Activated CD8-positive, alpha-beta T cell treated with anti-CD3 and anti-CD28 coated beads, Interleukin-2, amount 10 ng/mL, durations not matched to agents 7 days and 5 days (primary cell): ENCODE results near the gene OR4D1. TPM values are rescaled to one million over a fixed set of nuclear protein-coding genes. Genes with fewer than 3 reads are reported as not detected.

Source experiments
- ATAC-seq: fragments of 150-1000 bp; cut with Tn5 transposase; one replicate; pipeline ENCODE4 v1.10.0; 2021; ENCODE audit warnings: moderate library complexity
- CTCF ChIA-PET: fragments of 350-600 bp; sonication (Branson Sonifier 250); formaldehyde crosslinking; loops from one replicate; lab custom pipeline; 2021; ENCODE audit warnings: antibody characterized with exemption; lab: Charles Lee
- POLR2A ChIA-PET: fragments of 350-600 bp; sonication (Branson Sonifier 250); formaldehyde crosslinking; loops from one replicate; lab custom pipeline; 2021; ENCODE audit warnings: antibody characterized with exemption; lab: Charles Lee
- DNase-seq: peaks from one replicate; pipeline ENCODE4 v3.0.0-alpha.2; 2020
- H3K27ac Mint-ChIP-seq: one replicate; pipeline ENCODE4 v1.8.0; 2021; ENCODE audit warnings: mild to moderate bottlenecking, mixed read lengths
- H3K27me3 Mint-ChIP-seq: one replicate; pipeline ENCODE4 v1.8.0; 2021; ENCODE audit warnings: low read depth, mixed read lengths
- H3K36me3 Mint-ChIP-seq: one replicate; pipeline ENCODE4 v1.8.0; 2021; ENCODE audit warnings: low read depth, mixed read lengths
- H3K4me1 Mint-ChIP-seq: one replicate; pipeline ENCODE4 v1.8.0; 2021; ENCODE audit warnings: low read depth, mixed read lengths
- H3K4me3 Mint-ChIP-seq: one replicate; pipeline ENCODE4 v1.8.0; 2021; ENCODE audit warnings: mild to moderate bottlenecking, mixed read lengths
- H3K9me3 Mint-ChIP-seq: one replicate; pipeline ENCODE4 v1.8.0; 2022; ENCODE audit warnings: mixed read lengths; ENCODE audit not compliant: insufficient read depth
- total RNA-seq, 2 experiments: library from RNA; stranded (reverse); gene quantifications; one replicate each; pipeline ENCODE4 v1.2.3, GENCODE V29; 2021

OR4D1 gene
- total RNA-seq, 2 experiments from 2014 or later, result 0.50 TPM

GRCh38 chr17:58176200-58176599 lies 28.0 kb downstream of the OR4D1 start:
- no peak for ATAC-seq

DNA sequence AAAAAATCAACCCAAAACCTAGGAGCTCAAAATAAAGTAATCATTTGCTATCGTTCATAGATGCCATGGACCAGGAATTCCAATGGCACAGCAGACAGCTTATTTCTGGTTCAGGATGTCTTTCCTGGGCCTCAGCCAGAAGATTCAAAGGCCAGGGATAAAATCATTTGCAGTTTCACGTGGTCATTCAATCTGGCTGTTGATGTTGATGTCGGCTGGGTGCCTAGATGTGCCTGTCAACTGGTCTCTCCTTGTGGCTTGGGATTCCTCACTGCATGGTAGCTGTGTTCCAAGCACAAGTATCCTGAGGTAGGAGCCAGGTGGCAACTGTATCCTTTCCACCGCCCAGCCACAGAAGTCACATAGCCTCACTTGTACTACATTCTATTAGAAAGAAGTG lies 33.6 kb downstream of the OR4D1 start:
- Mint-ChIP-seq H3K27me3 (peaks cover 5% of the 10 kb centered on the region), H3K9me3 (no peaks in the 10 kb centered on the region), H3K4me1 (peaks cover 4% of the 10 kb centered on the region), H3K4me3 (no peak overlapping the region), H3K27ac (no peak overlapping the region), H3K36me3 (no peaks in the 10 kb centered on the region)
- CTCF ChIA-PET, result interaction anchor here (1.5 to 1.8 kb wide), 2 partner anchors 9 to 18 kb away, joined by 4 to 8 read pairs; no protein-coding TSS in a partner anchor
- DNase-seq (no peak), ATAC-seq (no peak)
- POLR2A ChIA-PET, result interaction anchor here (0.5 kb wide), 1 partner anchor 115 kb away, joined by 4 read pairs; no protein-coding TSS in a partner anchor

More at GRCh38 chr17:58176200-58176599, 28.0 kb downstream of the OR4D1 start:
- POLR2A ChIA-PET, result no interaction called here
- Mint-ChIP-seq H3K36me3 (no peaks in the 10 kb centered on the region), H3K27ac (no peak overlapping the region), H3K27me3 (peaks cover 19% of the 10 kb centered on the region), H3K4me3 (no peak overlapping the region), H3K4me1 (peaks cover 14% of the 10 kb centered on the region), H3K9me3 (no peaks in the 10 kb centered on the region)
- CTCF ChIA-PET, result interaction anchor here (0.9 to 2.3 kb wide), 5 partner anchors 11 to 58 kb away, joined by 3 to 11 read pairs (median 5); no protein-coding TSS in a partner anchor
- DNase-seq, result peak; percentile 31

GRCh38 chr17:58183514-58183913 lies 35.3 kb downstream of the OR4D1 start:
- ATAC-seq (no peak), DNase-seq (no peak)
- H3K4me3 Mint-ChIP-seq, result no peak overlapping the region
- H3K27me3 Mint-ChIP-seq, result peaks cover 2% of the 10 kb centered on the region
- no peaks in the 10 kb centered on the region for H3K36me3 Mint-ChIP-seq
- peaks cover 4% of the 10 kb centered on the region for H3K4me1 Mint-ChIP-seq
- no peaks in the 10 kb centered on the region for H3K9me3 Mint-ChIP-seq
- ChIA-PET CTCF (interaction anchor here (1.6 kb wide), 1 partner anchor 66 kb away, joined by 6 read pairs; no protein-coding TSS in a partner anchor), POLR2A (no interaction called here)
- H3K27ac Mint-ChIP-seq, result no peak overlapping the region

- CTCF ChIA-PET, result interaction anchor here (1.6 kb wide), 1 partner anchor 65 kb away, joined by 6 read pairs; no protein-coding TSS in a partner anchor
- DNase-seq, result no peak
- POLR2A ChIA-PET, result no interaction called here
- peaks cover 2% of the 10 kb centered on the region for H3K27me3 Mint-ChIP-seq
- no peak for ATAC-seq
- no peaks in the 10 kb centered on the region for H3K9me3 Mint-ChIP-seq
- H3K4me3 Mint-ChIP-seq, result no peak overlapping the region
- H3K27ac Mint-ChIP-seq, result no peak overlapping the region
- H3K4me1 Mint-ChIP-seq, result peaks cover 4% of the 10 kb centered on the region
- H3K36me3 Mint-ChIP-seq, result no peaks in the 10 kb centered on the region
Observed at GRCh38 chr17:58184308-58184985, 36.3 kb downstream of the OR4D1 start.

- H3K4me1 Mint-ChIP-seq, result peaks cover 4% of the 10 kb centered on the region
- no peak overlapping the region for H3K27ac Mint-ChIP-seq
- no peak for DNase-seq
- no peaks in the 10 kb centered on the region for H3K36me3 Mint-ChIP-seq
- H3K27me3 Mint-ChIP-seq, result peaks cover 2% of the 10 kb centered on the region
- CTCF ChIA-PET, result interaction anchor here (1.1 to 1.7 kb wide), 3 partner anchors 13 to 65 kb away, joined by 3 to 6 read pairs (median 5); no protein-coding TSS in a partner anchor
- no peak for ATAC-seq
- POLR2A ChIA-PET, result interaction anchor here (0.6 kb wide), 1 partner anchor 368 kb away, joined by 3 read pairs; no protein-coding TSS in a partner anchor
- no peaks in the 10 kb centered on the region for H3K9me3 Mint-ChIP-seq
- no peak overlapping the region for H3K4me3 Mint-ChIP-seq
Observed at GRCh38 chr17:58184986-58185761, 37.0 kb downstream of the OR4D1 start.

DNA sequence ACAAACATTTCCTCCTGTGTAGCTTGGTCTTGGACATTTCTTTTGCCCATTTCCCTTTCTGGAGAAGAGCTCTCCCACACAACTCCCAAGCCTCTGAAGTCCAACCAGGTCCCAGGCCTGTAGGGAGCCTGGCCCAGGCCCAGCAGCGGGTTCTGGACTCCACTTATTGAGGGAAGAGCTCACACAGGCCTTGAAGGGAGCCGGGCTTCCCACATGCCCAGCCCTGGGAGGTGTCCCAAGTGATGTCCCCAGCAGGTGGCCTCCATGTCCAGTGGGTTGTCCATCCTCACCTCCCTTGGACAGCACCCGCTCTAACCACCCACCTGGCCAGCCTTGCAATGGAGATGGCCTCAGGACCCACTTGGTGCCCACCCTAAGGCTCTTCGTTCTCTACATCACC lies 38.4 kb downstream of the OR4D1 start:
- ATAC-seq, result no peak
- peaks cover 4% of the 10 kb centered on the region for H3K4me1 Mint-ChIP-seq
- ChIA-PET POLR2A (no interaction called here), CTCF (interaction anchor here (1.7 kb wide), 1 partner anchor 14 kb away, joined by 5 read pairs; no protein-coding TSS in a partner anchor)
- no peaks in the 10 kb centered on the region for H3K9me3 Mint-ChIP-seq
- no peak overlapping the region for H3K27ac Mint-ChIP-seq
- no peak overlapping the region for H3K4me3 Mint-ChIP-seq
- H3K36me3 Mint-ChIP-seq, result no peaks in the 10 kb centered on the region
- H3K27me3 Mint-ChIP-seq, result peaks cover 7% of the 10 kb centered on the region
- DNase-seq, result no peak

DNA sequence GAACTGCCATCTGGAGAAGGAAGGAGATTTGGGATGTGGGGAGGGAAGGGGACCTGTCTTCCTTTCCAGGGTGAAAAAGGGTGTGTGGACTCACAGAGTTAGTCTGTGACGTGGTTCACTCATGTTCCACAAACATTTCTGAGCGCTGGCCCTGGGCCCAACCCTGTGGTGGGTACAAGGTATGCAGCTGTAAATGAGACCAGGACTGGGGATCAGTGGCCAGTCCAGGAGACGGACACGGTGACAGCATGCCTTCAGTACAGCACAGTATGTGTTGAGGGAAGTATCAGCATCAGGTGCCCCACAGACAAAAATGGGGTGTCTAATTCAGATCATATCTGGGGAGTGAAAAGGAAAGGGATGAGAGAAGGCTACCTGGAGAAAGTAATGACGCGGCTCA lies 38.9 kb downstream of the OR4D1 start:
- H3K36me3 Mint-ChIP-seq, result no peaks in the 10 kb centered on the region
- H3K27me3 Mint-ChIP-seq, result peaks cover 7% of the 10 kb centered on the region
- peaks cover 4% of the 10 kb centered on the region for H3K4me1 Mint-ChIP-seq
- ChIA-PET CTCF (no interaction called here), POLR2A (interaction anchor here (0.6 kb wide), 1 partner anchor 130 kb away, joined by 3 read pairs; no protein-coding TSS in a partner anchor)
- DNase-seq, result no peak
- no peak overlapping the region for H3K4me3 Mint-ChIP-seq
- H3K9me3 Mint-ChIP-seq, result no peaks in the 10 kb centered on the region
- no peak overlapping the region for H3K27ac Mint-ChIP-seq
- no peak for ATAC-seq

- Mint-ChIP-seq H3K4me1 (peaks cover 4% of the 10 kb centered on the region), H3K36me3 (no peaks in the 10 kb centered on the region), H3K4me3 (no peak overlapping the region), H3K27ac (no peak overlapping the region), H3K27me3 (peaks cover 7% of the 10 kb centered on the region), H3K9me3 (no peaks in the 10 kb centered on the region)
- no peak for DNase-seq
- no peak for ATAC-seq
- ChIA-PET POLR2A (interaction anchor here (0.6 kb wide), 1 partner anchor 130 kb away, joined by 3 read pairs; no protein-coding TSS in a partner anchor), CTCF (interaction anchor here (1.1 kb wide), 1 partner anchor 15 kb away, joined by 8 read pairs; no protein-coding TSS in a partner anchor)
Observed at GRCh38 chr17:58187675-58188074, 39.5 kb downstream of the OR4D1 start.

DNA sequence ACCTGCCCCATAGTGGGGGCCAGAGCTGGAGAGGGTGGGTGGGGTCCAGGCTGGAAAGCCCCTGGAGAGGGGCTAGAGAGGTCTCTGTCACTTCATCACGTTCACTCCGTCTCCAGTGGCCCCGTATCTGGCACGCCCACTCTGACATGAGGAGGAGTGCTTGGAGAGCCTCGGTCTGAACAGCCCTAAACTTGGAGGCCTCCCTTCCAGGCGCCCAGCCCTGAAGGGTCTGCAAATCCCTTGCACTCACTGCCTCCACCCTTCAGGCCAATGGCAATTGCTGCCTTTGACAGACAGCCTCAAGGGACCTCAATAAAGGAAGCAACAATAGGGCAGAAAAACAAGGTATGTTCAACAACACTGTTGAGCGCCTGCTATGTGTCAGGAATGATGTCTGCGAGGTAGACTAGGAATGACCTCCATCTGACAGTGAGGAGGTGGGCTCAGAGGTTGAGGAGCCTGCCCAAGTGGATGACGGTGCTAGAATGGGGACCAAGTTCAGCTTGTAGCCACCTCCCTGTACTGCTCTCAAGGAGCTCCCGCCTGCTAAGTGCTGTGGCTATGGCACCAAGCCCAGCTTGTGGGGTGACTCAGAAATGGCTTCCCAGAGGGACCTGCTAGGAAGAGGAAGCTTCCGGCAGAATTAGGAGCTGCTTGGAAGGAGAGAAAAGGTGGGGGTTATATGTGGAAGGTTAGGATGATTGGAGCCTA lies 41.4 kb downstream of the OR4D1 start:
- ChIA-PET POLR2A (no interaction called here), CTCF (interaction anchor here (0.9 kb wide), 1 partner anchor 11 kb away, joined by 4 read pairs; no protein-coding TSS in a partner anchor)
- H3K4me3 Mint-ChIP-seq, result no peak overlapping the region
- ATAC-seq (no peak), DNase-seq (no peak)
- H3K4me1 Mint-ChIP-seq, result peaks cover 4% of the 10 kb centered on the region
- H3K36me3 Mint-ChIP-seq, result no peaks in the 10 kb centered on the region
- H3K9me3 Mint-ChIP-seq, result no peaks in the 10 kb centered on the region
- no peak overlapping the region for H3K27ac Mint-ChIP-seq
- peaks cover 7% of the 10 kb centered on the region for H3K27me3 Mint-ChIP-seq

DNA sequence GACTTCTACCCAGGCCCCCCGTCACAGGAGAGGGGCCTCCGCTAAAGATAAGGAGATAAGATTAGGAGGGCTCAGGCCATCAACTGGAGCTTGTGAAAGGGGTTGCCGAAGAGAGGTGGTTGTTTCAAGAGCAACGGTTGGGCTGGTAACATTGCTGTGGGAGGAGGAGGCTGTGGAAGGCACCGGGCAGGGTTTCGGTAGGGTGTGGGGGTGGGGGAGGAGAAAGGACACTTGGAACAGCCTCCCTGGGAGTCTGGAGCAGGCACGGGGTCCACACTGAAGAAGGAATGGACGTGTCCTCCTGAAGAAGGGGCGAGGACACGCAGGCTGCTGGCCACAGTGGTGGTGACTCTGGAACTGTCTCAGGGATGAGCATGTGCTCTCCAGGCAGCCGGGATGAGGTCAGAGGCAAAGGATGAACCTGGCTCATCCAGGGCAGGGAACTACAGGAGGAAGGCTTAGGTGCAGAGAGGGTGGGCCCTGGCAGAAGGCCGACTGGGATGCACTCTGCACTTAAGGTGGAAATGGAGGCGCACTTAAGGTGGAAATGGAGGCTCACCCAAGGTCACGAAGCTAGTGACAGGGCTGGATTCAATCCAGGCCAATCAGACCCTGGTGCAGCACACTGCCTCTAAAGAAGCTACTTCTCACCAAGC lies 43.2 kb downstream of the OR4D1 start:
- Mint-ChIP-seq H3K27ac (no peak overlapping the region), H3K36me3 (no peaks in the 10 kb centered on the region), H3K4me3 (no peak overlapping the region), H3K27me3 (peaks cover 7% of the 10 kb centered on the region), H3K4me1 (no peaks in the 10 kb centered on the region), H3K9me3 (no peaks in the 10 kb centered on the region)
- ChIA-PET POLR2A (no interaction called here), CTCF (interaction anchor here (1.1 to 1.6 kb wide), 2 partner anchors 9 to 19 kb away, joined by 3 to 7 read pairs; no protein-coding TSS in a partner anchor)
- DNase-seq, result no peak
- no peak for ATAC-seq

GRCh38 chr17:58192612-58193011 lies 44.4 kb downstream of the OR4D1 start, which contains the start of gene EPX:
EPX (plus strand) TSS chr17:58192726; CDS start chr17:58192847, 121 bp downstream.
- H3K27ac Mint-ChIP-seq, result no peak within 1 kb of the TSS

More at GRCh38 chr17:58192612-58193011, 44.4 kb downstream of the OR4D1 start, which contains the start of gene EPX:
- no peaks in the 10 kb centered on the region for H3K4me1 Mint-ChIP-seq
- no peak for DNase-seq
- no peaks in the 10 kb centered on the region for H3K36me3 Mint-ChIP-seq
- H3K27me3 Mint-ChIP-seq, result peaks cover 4% of the 10 kb centered on the region
- no peaks in the 10 kb centered on the region for H3K9me3 Mint-ChIP-seq
- H3K4me3 Mint-ChIP-seq, result no peak within 1 kb of the TSS
- ChIA-PET POLR2A (no interaction called here), CTCF (no interaction called here)
- no peak for ATAC-seq
